NOMO-1 treated with DMSO at 0.1 percent for 48 hours (cell line): Measurements from ENCODE around the gene PBX3.

Source experiments
- DNase-seq: peaks from one replicate; lab custom pipeline; 2025; ENCODE audit not compliant: unreplicated experiment; lab: John Stamatoyannopoulos, UW

PBX3 gene

GRCh38 chr9:125861405-125862058, 114.4 kb downstream of the PBX3 start:
- DNase-seq = no peak

GRCh38 chr9:125863923-125864322, 116.8 kb downstream of the PBX3 start:
- DNase-seq = no peak

GRCh38 chr9:125867751-125868415, 120.7 kb downstream of the PBX3 start:
- DNase-seq = no peak

GRCh38 chr9:125878164-125878631, 131.0 kb downstream of the PBX3 start:
- DNase-seq = peak; percentile 61

GRCh38 chr9:125881042-125881441, 133.9 kb downstream of the PBX3 start:
- peak; percentile 28 for DNase-seq

DNA sequence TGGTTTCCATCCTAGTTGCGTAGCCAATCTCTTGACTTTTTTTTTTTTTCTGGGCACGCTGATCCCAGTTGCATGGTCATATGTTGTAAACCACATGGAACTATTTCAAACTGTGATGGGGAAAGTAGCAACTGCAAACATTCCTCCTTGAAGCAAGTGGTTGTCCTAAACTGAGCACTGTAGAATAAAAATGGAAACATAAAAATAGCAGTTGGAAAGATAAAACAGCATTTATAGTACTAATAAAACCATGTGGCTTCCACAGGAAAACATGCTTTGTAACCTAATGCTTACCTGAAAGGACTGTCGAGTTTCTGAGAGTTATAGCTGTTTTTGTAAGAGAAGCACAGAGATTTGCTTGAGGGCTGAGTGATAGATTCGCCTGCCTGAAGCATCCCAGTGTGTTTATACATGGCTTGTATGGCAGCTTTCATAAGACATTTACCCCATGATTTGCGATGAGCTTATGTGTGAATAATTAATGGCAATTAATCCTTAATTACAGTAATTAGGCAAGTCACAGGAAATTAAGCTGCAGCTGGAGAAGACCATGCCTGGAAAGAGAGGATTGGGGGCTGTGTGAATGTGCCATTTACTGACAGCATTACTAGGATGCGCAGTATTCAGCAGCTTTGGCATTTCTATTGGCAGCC, 136.5 kb downstream of the PBX3 start:
- DNase-seq = no peak

- DNase-seq = no peak
These were observed 137.0 kb downstream of the PBX3 start for GRCh38 chr9:125884218-125884595.

GRCh38 chr9:125885405-125886034, 138.3 kb downstream of the PBX3 start:
- DNase-seq = peak; percentile 24

DNA sequence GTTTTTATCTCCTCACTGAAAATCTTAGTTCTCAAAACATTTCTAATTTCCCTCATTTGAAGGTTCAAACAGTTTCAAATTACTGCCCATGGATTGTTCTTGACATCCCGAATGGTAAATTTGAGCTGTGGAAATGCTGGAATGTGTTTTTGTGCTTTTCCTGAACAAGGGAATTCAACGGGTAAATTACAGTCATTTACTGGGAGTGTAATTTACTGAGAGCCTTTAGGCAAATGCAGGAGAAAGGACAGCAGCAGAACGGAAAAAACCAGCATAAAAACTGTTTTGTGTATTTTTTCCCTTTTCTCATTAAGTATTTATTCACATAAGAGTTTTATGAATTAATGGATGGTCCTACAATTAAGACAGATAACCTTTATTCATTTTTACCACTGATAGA, 139.2 kb downstream of the PBX3 start:
- DNase-seq = no peak

GRCh38 chr9:125887172-125887571, 140.0 kb downstream of the PBX3 start:
- DNase-seq = peak; percentile 27

DNA sequence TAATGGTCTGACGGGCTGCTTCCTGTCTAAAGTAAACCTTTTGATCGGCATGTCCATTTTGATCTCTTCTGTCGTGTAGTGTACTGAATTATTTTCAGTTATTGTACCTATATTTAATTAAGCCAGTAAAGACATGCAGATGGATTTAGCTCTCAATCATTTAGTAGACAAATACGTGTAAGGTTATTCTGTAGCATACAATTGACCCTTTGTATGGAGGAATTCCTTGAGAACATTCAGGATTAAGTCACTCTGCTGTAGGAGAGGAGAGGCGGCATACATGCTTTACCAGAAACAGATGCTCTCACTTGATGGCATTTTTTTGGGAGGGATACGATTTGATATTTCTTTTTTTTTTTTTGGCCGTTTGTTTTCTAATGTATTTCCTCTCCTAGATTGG, 141.0 kb downstream of the PBX3 start:
- DNase-seq = no peak

DNA sequence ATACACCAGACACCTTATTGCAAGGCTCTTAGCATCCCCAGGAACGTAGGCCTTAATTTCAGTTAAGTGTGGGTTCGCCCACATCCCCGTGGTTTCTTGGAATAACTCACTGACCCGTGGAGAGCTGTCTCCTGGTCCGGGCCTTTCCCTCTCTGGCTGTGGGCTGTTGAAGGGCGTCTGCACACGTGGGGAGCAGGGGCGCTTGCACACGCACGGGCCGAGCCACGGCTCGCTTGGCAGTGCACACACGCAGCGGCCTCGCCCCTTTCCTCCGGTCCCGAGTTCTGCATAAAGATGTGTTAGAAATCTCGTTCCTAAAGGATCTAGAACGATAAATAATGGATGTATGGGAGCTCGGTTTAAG, 141.9 kb downstream of the PBX3 start:
- no peak for DNase-seq

DNA sequence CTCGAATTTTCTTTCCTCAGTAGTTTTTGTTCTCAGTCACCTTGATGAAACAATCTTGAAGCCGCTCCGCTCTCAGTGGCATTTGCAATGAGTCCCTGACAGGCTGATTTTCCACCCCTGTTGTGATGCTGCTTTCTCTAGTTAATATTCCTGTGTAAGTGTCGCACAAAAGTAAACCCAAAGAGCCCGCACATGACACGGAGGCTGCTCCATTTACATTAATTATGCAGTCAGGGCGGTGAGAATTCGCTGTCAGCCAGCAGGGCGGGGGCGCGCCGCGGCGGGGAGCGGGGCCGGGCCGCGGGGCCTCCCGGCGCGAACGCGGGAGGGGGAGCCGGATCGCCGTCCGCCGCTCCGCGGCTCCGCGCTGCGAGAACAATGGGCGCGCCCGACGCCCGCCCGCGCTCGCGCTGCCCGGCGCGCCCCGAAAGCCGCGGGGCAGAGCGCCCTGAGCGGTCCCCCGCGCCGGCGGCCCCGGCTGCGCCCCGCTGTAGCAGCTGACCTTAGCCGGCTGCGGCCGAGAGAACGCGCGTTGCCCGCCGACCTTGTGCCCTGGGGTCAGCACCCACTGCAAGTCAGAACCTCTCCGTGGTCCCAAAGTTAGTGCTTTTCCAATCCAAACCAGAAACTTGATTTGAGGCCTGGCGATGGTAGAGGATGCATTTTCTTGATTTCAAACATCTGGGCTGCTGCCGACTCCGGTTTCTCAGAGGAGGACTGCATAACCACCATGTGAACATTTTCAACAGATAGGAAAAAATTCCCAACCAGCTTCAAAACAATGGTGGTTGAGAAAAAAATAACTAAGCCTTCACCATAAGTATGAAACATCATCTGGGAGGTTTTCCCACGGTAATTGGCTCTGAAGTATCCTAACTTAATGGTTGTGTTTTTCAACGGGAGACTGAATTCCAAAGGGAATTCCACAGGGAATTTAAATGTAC, 142.6 kb downstream of the PBX3 start:
- DNase-seq = peak; percentile 40

DNA sequence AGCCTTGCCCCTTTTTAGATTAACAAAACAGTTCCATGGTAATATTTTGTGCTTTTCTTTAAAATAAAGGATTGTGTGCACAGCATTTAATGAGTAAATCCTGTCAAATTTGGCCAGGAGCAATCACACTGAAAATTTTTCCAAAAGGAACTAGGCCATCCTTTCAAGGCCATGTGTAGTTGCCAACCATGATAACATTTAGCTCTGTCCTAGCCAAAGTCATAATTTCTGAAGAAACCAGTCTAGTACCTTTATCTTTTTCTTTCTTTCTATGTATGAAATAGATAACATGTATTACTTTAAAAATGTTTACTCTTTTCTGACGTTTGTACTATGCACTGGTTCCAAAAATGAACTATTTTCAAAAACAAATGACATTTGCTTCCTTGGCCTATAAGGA, 143.7 kb downstream of the PBX3 start:
- no peak for DNase-seq

DNA sequence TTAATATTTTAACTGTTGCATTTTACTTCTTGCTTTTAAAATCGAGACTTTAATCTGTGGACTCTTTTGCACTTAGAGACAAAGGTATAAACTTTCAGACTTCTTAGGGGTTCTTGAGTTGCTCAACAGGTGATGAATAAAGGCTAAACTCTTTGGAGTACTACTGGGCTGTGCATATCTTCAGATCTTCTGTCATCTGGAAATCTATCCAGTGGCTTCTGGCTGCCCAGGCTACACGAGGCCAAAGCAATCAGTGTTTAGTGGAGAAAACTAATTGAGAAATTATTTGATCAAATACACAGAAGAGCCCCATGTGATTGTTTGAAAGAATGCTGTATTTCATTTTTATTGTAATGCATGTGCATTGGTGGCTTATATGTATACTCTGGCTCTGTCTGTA, 146.1 kb downstream of the PBX3 start:
- no peak for DNase-seq

DNA sequence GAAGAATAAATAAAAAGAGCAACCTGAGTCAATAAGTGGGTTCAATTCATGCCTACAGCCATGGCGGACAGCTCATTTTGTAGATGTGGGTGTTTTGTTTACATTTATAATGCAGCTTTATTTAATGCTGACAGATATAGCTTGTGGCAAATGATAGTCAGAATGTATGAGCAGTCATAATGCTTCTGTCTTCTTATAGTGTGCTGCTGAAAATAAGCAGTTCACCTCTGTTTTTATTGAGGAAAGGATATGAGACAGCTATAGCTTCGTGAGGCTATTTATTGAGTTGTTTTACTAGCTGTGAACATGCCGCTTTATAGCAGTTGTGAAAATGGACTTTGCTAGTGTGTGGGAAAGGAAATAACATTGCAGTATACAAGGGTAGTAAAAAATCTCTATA, 147.4 kb downstream of the PBX3 start:
- no peak for DNase-seq

- peak; percentile 27 for DNase-seq
These were observed 149.2 kb downstream of the PBX3 start for GRCh38 chr9:125896404-125896803.

DNA sequence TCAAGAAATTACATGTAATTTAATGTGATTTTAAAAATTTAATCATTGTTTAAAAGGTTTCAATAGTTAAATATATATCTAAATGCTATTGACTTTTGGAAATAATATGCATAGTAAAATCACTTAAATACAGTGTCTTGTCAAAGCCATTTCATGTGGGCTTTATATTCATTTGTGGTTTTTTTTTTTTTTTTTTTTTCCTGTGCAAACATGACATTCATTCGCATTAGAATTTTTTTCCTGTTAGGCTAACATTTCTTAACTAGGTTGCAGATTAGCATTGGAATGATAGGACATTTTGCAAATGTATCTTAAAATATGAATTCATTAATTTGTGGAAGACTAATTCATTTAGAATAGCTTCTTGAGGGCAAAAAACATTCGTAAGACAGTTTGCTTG, 149.8 kb downstream of the PBX3 start:
- no peak for DNase-seq

GRCh38 chr9:125897481-125897880, 150.3 kb downstream of the PBX3 start:
- DNase-seq = no peak

DNA sequence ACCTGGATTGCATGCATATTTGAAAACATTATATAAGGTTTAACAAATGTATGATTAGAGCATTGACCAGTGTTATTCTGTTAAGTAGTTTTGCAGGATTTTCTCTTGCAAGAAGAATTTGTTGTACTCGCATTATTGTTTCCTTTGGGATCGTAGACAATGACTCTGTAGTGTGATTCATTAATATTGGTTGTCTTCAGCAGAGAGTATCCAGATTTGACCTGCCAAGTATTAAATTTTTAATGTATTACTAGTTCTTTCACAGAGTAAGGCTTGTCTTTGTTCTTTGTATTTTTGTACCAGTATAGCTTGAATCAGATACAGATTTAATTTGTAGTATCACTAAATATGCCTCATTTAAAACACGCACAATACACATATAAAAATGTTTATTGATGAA, 155.0 kb downstream of the PBX3 start:
- no peak for DNase-seq
